Measurements from ENCODE around the gene RNF121.

Gene RNF121

DNA sequence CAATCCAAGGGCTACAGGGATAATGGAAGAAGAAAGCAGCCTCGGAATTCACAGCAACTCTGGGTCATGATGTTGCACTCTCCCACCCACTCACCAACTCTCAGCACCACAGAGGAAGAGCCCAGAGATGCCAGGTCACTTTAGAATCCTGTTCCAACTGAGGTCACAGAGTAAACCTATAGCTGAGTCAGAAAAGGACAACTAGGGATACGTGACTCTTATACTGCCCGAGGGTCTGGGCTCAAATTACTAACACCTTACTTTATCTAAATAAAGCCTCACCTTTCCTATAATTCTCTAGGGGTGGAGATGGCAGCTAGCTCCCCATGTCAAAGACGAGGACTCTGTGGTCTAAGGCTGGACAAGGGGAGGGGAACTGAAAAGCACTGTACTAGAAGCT is 94.5 kb downstream of the RNF121 start:
- H3K79me2 ChIP-seq (ENCODE audit: control insufficient read depth, low read length) = peaks cover 9% of the 10 kb centered on the region
- H3K4me1 ChIP-seq (ENCODE audit: control insufficient read depth, low read length) = peaks cover 6% of the 10 kb centered on the region
- no peaks in the 10 kb centered on the region for H3K9me2 ChIP-seq (replicated peaks; ENCODE audit: control insufficient read depth, low read length)
- H3K27me3 ChIP-seq (ENCODE audit: control insufficient read depth, low read length) = no peaks in the 10 kb centered on the region
- no peak overlapping the region for H3K27ac ChIP-seq (ENCODE audit: low read depth, low read length)
- H3K36me3 ChIP-seq (ENCODE audit: control insufficient read depth, low read length) = peaks cover 92% of the 10 kb centered on the region
- H3K4me3 ChIP-seq (ENCODE audit: low read length) = no peak overlapping the region
- no peak overlapping the region for H3K4me2 ChIP-seq (ENCODE audit: low read length)
- H3F3A ChIP-seq (ENCODE audit: control insufficient read depth, insufficient read depth) = peaks cover 12% of the 10 kb centered on the region; the same call in 1 of the 2 replicates
- TF ChIP-seq, protein P1, sequence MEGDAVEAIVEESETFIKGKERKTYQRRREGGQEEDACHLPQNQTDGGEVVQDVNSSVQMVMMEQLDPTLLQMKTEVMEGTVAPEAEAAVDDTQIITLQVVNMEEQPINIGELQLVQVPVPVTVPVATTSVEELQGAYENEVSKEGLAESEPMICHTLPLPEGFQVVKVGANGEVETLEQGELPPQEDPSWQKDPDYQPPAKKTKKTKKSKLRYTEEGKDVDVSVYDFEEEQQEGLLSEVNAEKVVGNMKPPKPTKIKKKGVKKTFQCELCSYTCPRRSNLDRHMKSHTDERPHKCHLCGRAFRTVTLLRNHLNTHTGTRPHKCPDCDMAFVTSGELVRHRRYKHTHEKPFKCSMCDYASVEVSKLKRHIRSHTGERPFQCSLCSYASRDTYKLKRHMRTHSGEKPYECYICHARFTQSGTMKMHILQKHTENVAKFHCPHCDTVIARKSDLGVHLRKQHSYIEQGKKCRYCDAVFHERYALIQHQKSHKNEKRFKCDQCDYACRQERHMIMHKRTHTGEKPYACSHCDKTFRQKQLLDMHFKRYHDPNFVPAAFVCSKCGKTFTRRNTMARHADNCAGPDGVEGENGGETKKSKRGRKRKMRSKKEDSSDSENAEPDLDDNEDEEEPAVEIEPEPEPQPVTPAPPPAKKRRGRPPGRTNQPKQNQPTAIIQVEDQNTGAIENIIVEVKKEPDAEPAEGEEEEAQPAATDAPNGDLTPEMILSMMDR (IDR thresholded peaks at IDR 0.05; ENCODE audit: low read depth, low read length, poor library complexity, severe bottlenecking) = no peak
- no peak for TF ChIP-seq EZH2phosphoT487 (IDR thresholded peaks at IDR 0.05; ENCODE audit: borderline replicate concordance, low read length)
- H3K9me3 ChIP-seq (ENCODE audit: control insufficient read depth, insufficient read depth, low read length) = no peaks in the 10 kb centered on the region
- no peaks in the 10 kb centered on the region; the same call in 1 of the 2 replicates for H4K20me1 ChIP-seq (ENCODE audit: control insufficient read depth, insufficient read depth, low read depth, low read length)

DNA sequence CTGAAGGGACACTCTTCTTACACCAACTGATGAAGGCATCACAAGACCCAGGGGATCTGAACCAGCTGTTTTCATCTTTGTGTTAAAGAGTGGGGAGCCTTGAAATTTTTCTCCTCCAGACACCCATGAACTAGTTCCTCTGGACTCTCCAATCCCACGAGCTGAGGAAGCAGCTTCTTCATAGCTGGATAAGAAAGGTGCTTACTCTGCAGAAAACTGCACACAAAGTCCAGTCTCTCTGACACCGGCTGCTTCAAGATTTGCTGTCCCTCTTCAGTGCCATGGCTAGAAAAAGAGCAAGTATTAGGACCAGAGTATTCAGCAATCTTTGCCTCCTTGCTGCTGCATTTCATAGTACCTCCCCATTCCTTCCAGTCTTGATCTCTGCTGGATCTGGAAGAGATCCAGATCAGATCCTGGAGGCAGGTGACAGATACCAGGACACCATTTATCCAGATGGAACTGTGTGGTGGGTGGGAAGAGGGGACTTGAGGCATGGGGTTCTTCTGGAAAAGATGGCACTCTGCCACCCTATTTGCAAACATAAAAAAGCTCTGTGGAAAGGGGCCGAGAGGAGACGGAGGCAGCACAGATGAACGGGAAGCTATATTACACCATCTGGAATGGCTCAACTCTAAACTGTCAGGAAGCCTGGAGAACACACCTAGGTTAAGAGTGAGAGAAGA is 95.4 kb downstream of the RNF121 start:
- Histone ChIP-seq H3K9me3 (ENCODE audit: control insufficient read depth, insufficient read depth, low read length) (no peaks in the 10 kb centered on the region), H3K4me3 (ENCODE audit: low read length) (no peak overlapping the region), H4K20me1 (ENCODE audit: control insufficient read depth, insufficient read depth, low read depth, low read length) (no peaks in the 10 kb centered on the region; the same call in 1 of the 2 replicates), H3K36me3 (ENCODE audit: control insufficient read depth, low read length) (peaks cover 92% of the 10 kb centered on the region), H3K27me3 (ENCODE audit: control insufficient read depth, low read length) (no peaks in the 10 kb centered on the region), H3K9me2 (replicated peaks; ENCODE audit: control insufficient read depth, low read length) (no peaks in the 10 kb centered on the region), H3F3A (ENCODE audit: control insufficient read depth, insufficient read depth) (peaks cover 12% of the 10 kb centered on the region; the same call in 1 of the 2 replicates), H3K4me2 (ENCODE audit: low read length) (no peak overlapping the region), H3K4me1 (ENCODE audit: control insufficient read depth, low read length) (peaks cover 6% of the 10 kb centered on the region), H3K79me2 (ENCODE audit: control insufficient read depth, low read length) (peaks cover 9% of the 10 kb centered on the region), H3K27ac (ENCODE audit: low read depth, low read length) (no peak overlapping the region)
- TF ChIP-seq, protein P1 (IDR thresholded peaks at IDR 0.05; ENCODE audit: low read depth, low read length, poor library complexity, severe bottlenecking) = no peak
- no peak for TF ChIP-seq EZH2phosphoT487 (IDR thresholded peaks at IDR 0.05; ENCODE audit: borderline replicate concordance, low read length)

DNA sequence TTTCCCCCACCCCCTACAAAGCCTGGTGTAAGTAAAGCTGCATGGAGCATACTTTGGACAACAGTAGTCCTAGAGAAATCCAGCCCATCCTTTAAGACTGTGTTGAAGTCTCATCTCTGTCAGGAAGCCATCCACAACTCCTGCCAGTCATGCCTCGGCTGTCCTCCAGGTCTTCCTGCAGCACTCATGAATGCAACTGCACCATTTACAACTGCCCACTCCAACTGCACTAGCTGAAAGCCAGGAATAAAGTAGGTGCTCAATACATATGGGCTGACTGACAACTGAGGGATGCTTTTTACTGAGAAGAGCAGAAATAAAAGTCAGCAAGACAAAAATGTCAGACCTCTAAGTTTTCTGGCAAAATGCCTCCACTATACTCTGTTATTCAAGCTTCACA is 97.2 kb downstream of the RNF121 start:
- H3K4me1 ChIP-seq (ENCODE audit: control insufficient read depth, low read length) = peaks cover 6% of the 10 kb centered on the region
- no peaks in the 10 kb centered on the region for H3K9me3 ChIP-seq (ENCODE audit: control insufficient read depth, insufficient read depth, low read length)
- H3K79me2 ChIP-seq (ENCODE audit: control insufficient read depth, low read length) = peaks cover 9% of the 10 kb centered on the region
- no peaks in the 10 kb centered on the region; the same call in 1 of the 2 replicates for H4K20me1 ChIP-seq (ENCODE audit: control insufficient read depth, insufficient read depth, low read depth, low read length)
- no peak overlapping the region for H3K27ac ChIP-seq (ENCODE audit: low read depth, low read length)
- no peak for TF ChIP-seq EZH2phosphoT487 (IDR thresholded peaks at IDR 0.05; ENCODE audit: borderline replicate concordance, low read length)
- TF ChIP-seq, protein P1 (IDR thresholded peaks at IDR 0.05; ENCODE audit: low read depth, low read length, poor library complexity, severe bottlenecking) = no peak
- no peak overlapping the region for H3K4me3 ChIP-seq (ENCODE audit: low read length)
- H3K9me2 ChIP-seq (replicated peaks; ENCODE audit: control insufficient read depth, low read length) = no peaks in the 10 kb centered on the region
- no peak overlapping the region for H3K4me2 ChIP-seq (ENCODE audit: low read length)
- H3K27me3 ChIP-seq (ENCODE audit: control insufficient read depth, low read length) = no peaks in the 10 kb centered on the region
- H3F3A ChIP-seq (ENCODE audit: control insufficient read depth, insufficient read depth) = peaks cover 12% of the 10 kb centered on the region; the same call in 1 of the 2 replicates
- H3K36me3 ChIP-seq (ENCODE audit: control insufficient read depth, low read length) = peaks cover 85% of the 10 kb centered on the region

All from DOHH2 (cell line).